WTC11 (cell line): ENCODE measurements around the gene KCNC2. TPM values are rescaled to one million over a fixed set of nuclear protein-coding genes. Genes with fewer than 3 reads are reported as not detected.

Source experiments
- ATAC-seq: fragments of 200-7000 bp; cut with Tn5 transposase; 2 replicates; pipeline ENCODE4 v1.10.0; 2021; ENCODE audit warnings: mild to moderate bottlenecking, moderate library complexity
- CTCF ChIA-PET: fragments of 300-600 bp; sonication (Branson Sonifier 250); formaldehyde crosslinking; loops from one replicate; lab custom pipeline; 2021; ENCODE audit warnings: antibody characterized with exemption; lab: Charles Lee
- POLR2A ChIA-PET: fragments of 350-600 bp; sonication (Branson Sonifier 250); formaldehyde crosslinking; loops from one replicate; lab custom pipeline; 2021; ENCODE audit warnings: antibody characterized with exemption; lab: Charles Lee
- DNase-seq: peaks from one replicate; pipeline ENCODE4 v3.0.0; 2021; ENCODE audit warnings: low spot score
- H3K27ac Mint-ChIP-seq: 2 replicates; pipeline ENCODE4 v1.8.0; 2021; ENCODE audit warnings: mixed read lengths
- H3K27me3 Mint-ChIP-seq: 2 replicates; pipeline ENCODE4 v1.8.0; 2021; ENCODE audit warnings: low read depth, mild to moderate bottlenecking, moderate library complexity, mixed read lengths
- H3K36me3 Mint-ChIP-seq: 2 replicates; pipeline ENCODE4 v1.8.0; 2021; ENCODE audit warnings: mixed read lengths
- H3K4me1 Mint-ChIP-seq: 2 replicates; pipeline ENCODE4 v1.8.0; 2022; ENCODE audit warnings: mixed read lengths
- H3K4me3 Mint-ChIP-seq: 2 replicates; pipeline ENCODE4 v1.8.0; 2021; ENCODE audit warnings: mild to moderate bottlenecking, moderate library complexity, mixed read lengths
- H3K9me3 Mint-ChIP-seq: 2 replicates; pipeline ENCODE4 v1.8.0; 2021; ENCODE audit warnings: mixed read lengths
- ARID4B ChIP-seq: sonication (generic); formaldehyde crosslinking; IDR thresholded peaks from 2 replicates; pipeline ENCODE4 v1.8.0; 2023; ENCODE audit warnings: missing genetic modification reagents, mild to moderate bottlenecking, borderline replicate concordance
- ATF1 ChIP-seq: sonication (generic); formaldehyde crosslinking; IDR thresholded peaks from 2 replicates; pipeline ENCODE4 v1.8.1; 2023; ENCODE audit warnings: mild to moderate bottlenecking, moderate library complexity, missing genetic modification reagents
- ESRRA ChIP-seq: sonication (generic); formaldehyde crosslinking; IDR thresholded peaks from 2 replicates; pipeline ENCODE4 v1.8.1; 2022; ENCODE audit warnings: mild to moderate bottlenecking, missing genetic modification reagents, borderline replicate concordance
- GTF2I ChIP-seq: fragments of 250-450 bp; sonication (Bioruptor Pico); conservative IDR thresholded peaks from 2 replicates; pipeline ENCODE4 v1.4.0; 2021; ENCODE audit warnings: mild to moderate bottlenecking
- HMGA2 ChIP-seq: fragments of 250-450 bp; sonication (Bioruptor Pico); IDR thresholded peaks from 2 replicates; pipeline ENCODE4 v1.4.0; 2021; ENCODE audit warnings: mild to moderate bottlenecking, moderate library complexity
- JAZF1 ChIP-seq: fragments of 250-450 bp; sonication (Bioruptor Pico); IDR thresholded peaks from 2 replicates; pipeline ENCODE4 v1.9.0; 2021; ENCODE audit warnings: moderate library complexity, mild to moderate bottlenecking, inconsistent platforms
- MAX ChIP-seq: sonication (generic); formaldehyde crosslinking; IDR thresholded peaks from 2 replicates; pipeline ENCODE4 v1.8.0; 2022; ENCODE audit warnings: mild to moderate bottlenecking, missing genetic modification reagents
- NFE2L1 ChIP-seq: sonication (generic); formaldehyde crosslinking; IDR thresholded peaks from 2 replicates; pipeline ENCODE4 v1.8.1; 2023; ENCODE audit warnings: missing genetic modification reagents
- NR2C2 ChIP-seq: sonication (generic); formaldehyde crosslinking; IDR thresholded peaks from 2 replicates; pipeline ENCODE4 v1.8.0; 2022; ENCODE audit warnings: mild to moderate bottlenecking, missing genetic modification reagents
- SMAD4 ChIP-seq: sonication (generic); formaldehyde crosslinking; IDR thresholded peaks from 2 replicates; pipeline ENCODE4 v1.8.0; 2022; ENCODE audit warnings: mild to moderate bottlenecking, missing genetic modification reagents
- STAT6 ChIP-seq: sonication (generic); formaldehyde crosslinking; conservative IDR thresholded peaks from 2 replicates; pipeline ENCODE4 v1.8.1; 2023; ENCODE audit warnings: mild to moderate bottlenecking, low read depth, missing genetic modification reagents, moderate library complexity
- ZBTB43 ChIP-seq: sonication (generic); formaldehyde crosslinking; IDR thresholded peaks from 2 replicates; pipeline ENCODE4 v1.8.1; 2023; ENCODE audit warnings: mild to moderate bottlenecking, missing genetic modification reagents
- ZNF138 ChIP-seq: sonication (generic); formaldehyde crosslinking; conservative IDR thresholded peaks from 2 replicates; pipeline ENCODE4 v1.8.1; 2022; ENCODE audit warnings: mild to moderate bottlenecking, moderate library complexity, missing genetic modification reagents
- ZNF219 ChIP-seq: sonication (generic); formaldehyde crosslinking; IDR thresholded peaks from 2 replicates; pipeline ENCODE4 v1.8.0; 2023; ENCODE audit warnings: missing genetic modification reagents, mild to moderate bottlenecking, borderline replicate concordance
- ZNF317 ChIP-seq: sonication (generic); formaldehyde crosslinking; IDR thresholded peaks from 2 replicates; pipeline ENCODE4 v1.8.1; 2023; ENCODE audit warnings: low read depth, mild to moderate bottlenecking, moderate library complexity, missing genetic modification reagents, borderline replicate concordance
- ZNF423 ChIP-seq: fragments of 250-450 bp; sonication (Bioruptor Pico); IDR thresholded peaks from 2 replicates; pipeline ENCODE4 v2.1.2; 2022; ENCODE audit warnings: mild to moderate bottlenecking, moderate library complexity
- total RNA-seq: library from RNA; stranded (reverse); gene quantifications from 3 replicates; pipeline ENCODE4 v1.2.3, GENCODE V29; 2021
- TF ChIP-seq, protein P1 (sequence below): sonication (generic); formaldehyde crosslinking; IDR thresholded peaks from 2 replicates; pipeline ENCODE4 v1.8.1; 2023; ENCODE audit warnings: mild to moderate bottlenecking, missing genetic modification reagents, borderline replicate concordance
- TF ChIP-seq, protein P2 (sequence below): fragments of 250-450 bp; sonication (Bioruptor Pico); IDR thresholded peaks from 2 replicates; pipeline ENCODE4 v1.9.0; 2021; ENCODE audit warnings: moderate library complexity, mild to moderate bottlenecking, inconsistent platforms, borderline replicate concordance
- TF ChIP-seq, protein P3 (sequence below): fragments of 250-450 bp; sonication (Bioruptor Pico); IDR thresholded peaks from 2 replicates; pipeline ENCODE4 v1.9.0; 2021; ENCODE audit warnings: mild to moderate bottlenecking
- TF ChIP-seq, protein P4 (sequence below): sonication (generic); formaldehyde crosslinking; IDR thresholded peaks from 2 replicates; pipeline ENCODE4 v1.8.1; 2023; ENCODE audit warnings: mild to moderate bottlenecking, missing genetic modification reagents, moderate library complexity

Gene KCNC2
- total RNA-seq, 1 experiment from 2014 or later: not detected

GRCh38 chr12:75196408-75196807 lies 13.2 kb downstream of the KCNC2 start:
- ChIA-PET POLR2A (no interaction called here), CTCF (no interaction called here)
- Mint-ChIP-seq H3K27ac (no peak overlapping the region), H3K36me3 (no peaks in the 10 kb centered on the region), H3K4me3 (no peak overlapping the region), H3K9me3 (no peaks in the 10 kb centered on the region), H3K4me1 (no peaks in the 10 kb centered on the region), H3K27me3 (no peaks in the 10 kb centered on the region)
- ATAC-seq (no peak), DNase-seq (no peak)
- TF ChIP-seq NFE2L1 (CRISPR knock-in tag) (no peak), ESRRA (CRISPR knock-in tag) (no peak), HMGA2 (no peak), ATF1 (no peak), ZNF423 (CRISPR knock-in tag) (no peak), GTF2I (no peak), STAT6 (CRISPR knock-in tag) (no peak), SMAD4 (CRISPR knock-in tag) (no peak), ZNF219 (CRISPR knock-in tag) (no peak), NR2C2 (CRISPR knock-in tag) (no peak), ZNF138 (CRISPR knock-in tag) (no peak), JAZF1 (CRISPR knock-in tag) (no peak)
- TF ChIP-seq, protein P1, sequence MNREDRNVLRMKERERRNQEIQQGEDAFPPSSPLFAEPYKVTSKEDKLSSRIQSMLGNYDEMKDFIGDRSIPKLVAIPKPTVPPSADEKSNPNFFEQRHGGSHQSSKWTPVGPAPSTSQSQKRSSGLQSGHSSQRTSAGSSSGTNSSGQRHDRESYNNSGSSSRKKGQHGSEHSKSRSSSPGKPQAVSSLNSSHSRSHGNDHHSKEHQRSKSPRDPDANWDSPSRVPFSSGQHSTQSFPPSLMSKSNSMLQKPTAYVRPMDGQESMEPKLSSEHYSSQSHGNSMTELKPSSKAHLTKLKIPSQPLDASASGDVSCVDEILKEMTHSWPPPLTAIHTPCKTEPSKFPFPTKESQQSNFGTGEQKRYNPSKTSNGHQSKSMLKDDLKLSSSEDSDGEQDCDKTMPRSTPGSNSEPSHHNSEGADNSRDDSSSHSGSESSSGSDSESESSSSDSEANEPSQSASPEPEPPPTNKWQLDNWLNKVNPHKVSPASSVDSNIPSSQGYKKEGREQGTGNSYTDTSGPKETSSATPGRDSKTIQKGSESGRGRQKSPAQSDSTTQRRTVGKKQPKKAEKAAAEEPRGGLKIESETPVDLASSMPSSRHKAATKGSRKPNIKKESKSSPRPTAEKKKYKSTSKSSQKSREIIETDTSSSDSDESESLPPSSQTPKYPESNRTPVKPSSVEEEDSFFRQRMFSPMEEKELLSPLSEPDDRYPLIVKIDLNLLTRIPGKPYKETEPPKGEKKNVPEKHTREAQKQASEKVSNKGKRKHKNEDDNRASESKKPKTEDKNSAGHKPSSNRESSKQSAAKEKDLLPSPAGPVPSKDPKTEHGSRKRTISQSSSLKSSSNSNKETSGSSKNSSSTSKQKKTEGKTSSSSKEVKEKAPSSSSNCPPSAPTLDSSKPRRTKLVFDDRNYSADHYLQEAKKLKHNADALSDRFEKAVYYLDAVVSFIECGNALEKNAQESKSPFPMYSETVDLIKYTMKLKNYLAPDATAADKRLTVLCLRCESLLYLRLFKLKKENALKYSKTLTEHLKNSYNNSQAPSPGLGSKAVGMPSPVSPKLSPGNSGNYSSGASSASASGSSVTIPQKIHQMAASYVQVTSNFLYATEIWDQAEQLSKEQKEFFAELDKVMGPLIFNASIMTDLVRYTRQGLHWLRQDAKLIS (CRISPR knock-in tag): no peak
- TF ChIP-seq, protein P2, sequence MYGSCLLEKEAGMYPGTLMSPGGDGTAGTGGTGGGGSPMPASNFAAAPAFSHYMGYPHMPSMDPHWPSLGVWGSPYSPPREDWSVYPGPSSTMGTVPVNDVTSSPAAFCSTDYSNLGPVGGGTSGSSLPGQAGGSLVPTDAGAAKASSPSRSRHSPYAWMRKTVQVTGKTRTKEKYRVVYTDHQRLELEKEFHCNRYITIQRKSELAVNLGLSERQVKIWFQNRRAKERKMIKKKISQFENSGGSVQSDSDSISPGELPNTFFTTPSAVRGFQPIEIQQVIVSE: no peak
- TF ChIP-seq, protein P3, sequence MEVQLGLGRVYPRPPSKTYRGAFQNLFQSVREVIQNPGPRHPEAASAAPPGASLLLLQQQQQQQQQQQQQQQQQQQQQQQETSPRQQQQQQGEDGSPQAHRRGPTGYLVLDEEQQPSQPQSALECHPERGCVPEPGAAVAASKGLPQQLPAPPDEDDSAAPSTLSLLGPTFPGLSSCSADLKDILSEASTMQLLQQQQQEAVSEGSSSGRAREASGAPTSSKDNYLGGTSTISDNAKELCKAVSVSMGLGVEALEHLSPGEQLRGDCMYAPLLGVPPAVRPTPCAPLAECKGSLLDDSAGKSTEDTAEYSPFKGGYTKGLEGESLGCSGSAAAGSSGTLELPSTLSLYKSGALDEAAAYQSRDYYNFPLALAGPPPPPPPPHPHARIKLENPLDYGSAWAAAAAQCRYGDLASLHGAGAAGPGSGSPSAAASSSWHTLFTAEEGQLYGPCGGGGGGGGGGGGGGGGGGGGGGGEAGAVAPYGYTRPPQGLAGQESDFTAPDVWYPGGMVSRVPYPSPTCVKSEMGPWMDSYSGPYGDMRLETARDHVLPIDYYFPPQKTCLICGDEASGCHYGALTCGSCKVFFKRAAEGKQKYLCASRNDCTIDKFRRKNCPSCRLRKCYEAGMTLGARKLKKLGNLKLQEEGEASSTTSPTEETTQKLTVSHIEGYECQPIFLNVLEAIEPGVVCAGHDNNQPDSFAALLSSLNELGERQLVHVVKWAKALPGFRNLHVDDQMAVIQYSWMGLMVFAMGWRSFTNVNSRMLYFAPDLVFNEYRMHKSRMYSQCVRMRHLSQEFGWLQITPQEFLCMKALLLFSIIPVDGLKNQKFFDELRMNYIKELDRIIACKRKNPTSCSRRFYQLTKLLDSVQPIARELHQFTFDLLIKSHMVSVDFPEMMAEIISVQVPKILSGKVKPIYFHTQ (CRISPR knock-in tag): no peak
- TF ChIP-seq, protein P4, sequence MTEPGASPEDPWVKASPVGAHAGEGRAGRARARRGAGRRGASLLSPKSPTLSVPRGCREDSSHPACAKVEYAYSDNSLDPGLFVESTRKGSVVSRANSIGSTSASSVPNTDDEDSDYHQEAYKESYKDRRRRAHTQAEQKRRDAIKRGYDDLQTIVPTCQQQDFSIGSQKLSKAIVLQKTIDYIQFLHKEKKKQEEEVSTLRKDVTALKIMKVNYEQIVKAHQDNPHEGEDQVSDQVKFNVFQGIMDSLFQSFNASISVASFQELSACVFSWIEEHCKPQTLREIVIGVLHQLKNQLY (CRISPR knock-in tag): no peak

GRCh38 chr12:75194250-75194649 lies 15.4 kb downstream of the KCNC2 start:
- H3K4me1 Mint-ChIP-seq: no peaks in the 10 kb centered on the region
- DNase-seq: no peak
- no peaks in the 10 kb centered on the region for H3K27me3 Mint-ChIP-seq
- TF ChIP-seq ZBTB43 (CRISPR knock-in tag) (no peak), ARID4B (no peak), MAX (CRISPR knock-in tag) (no peak), ZNF317 (CRISPR knock-in tag) (no peak)

More at GRCh38 chr12:75194250-75194649, 15.4 kb downstream of the KCNC2 start:
- ChIA-PET CTCF (no interaction called here), POLR2A (no interaction called here)
- no peak for ATAC-seq
- no peaks in the 10 kb centered on the region for H3K36me3 Mint-ChIP-seq
- H3K4me3 Mint-ChIP-seq: no peak overlapping the region
- H3K27ac Mint-ChIP-seq: no peak overlapping the region
- H3K9me3 Mint-ChIP-seq: no peaks in the 10 kb centered on the region
